Fibroblast of villous mesenchyme (primary cell): ENCODE measurements around the gene TBC1D4. TPM values are rescaled to one million over a fixed set of nuclear protein-coding genes. Genes with fewer than 3 reads are reported as not detected.

Source experiments
- DNase-seq: peaks from one replicate; pipeline ENCODE4 v3.0.0-alpha.2; 2010; ENCODE audit warnings: low read depth
- H3K4me3 ChIP-seq: 2 replicates; pipeline ENCODE4 v1.5.1; 2011; ENCODE audit warnings: low read depth, mild to moderate bottlenecking, low read length
- CTCF ChIP-seq: IDR thresholded peaks from 2 replicates; pipeline ENCODE4 v1.5.1; 2012; ENCODE audit warnings: low read depth, mild to moderate bottlenecking, low read length; ENCODE audit not compliant: insufficient read depth
- total RNA-seq: library from RNA; depleted of rRNA; stranded (reverse); fragments of >200 nt; gene quantifications from 2 replicates; pipeline ENCODE4 v1.2.3, GENCODE V29; 2012

The TBC1D4 gene
- total RNA-seq, 1 donor: 34.5 TPM

DNA sequence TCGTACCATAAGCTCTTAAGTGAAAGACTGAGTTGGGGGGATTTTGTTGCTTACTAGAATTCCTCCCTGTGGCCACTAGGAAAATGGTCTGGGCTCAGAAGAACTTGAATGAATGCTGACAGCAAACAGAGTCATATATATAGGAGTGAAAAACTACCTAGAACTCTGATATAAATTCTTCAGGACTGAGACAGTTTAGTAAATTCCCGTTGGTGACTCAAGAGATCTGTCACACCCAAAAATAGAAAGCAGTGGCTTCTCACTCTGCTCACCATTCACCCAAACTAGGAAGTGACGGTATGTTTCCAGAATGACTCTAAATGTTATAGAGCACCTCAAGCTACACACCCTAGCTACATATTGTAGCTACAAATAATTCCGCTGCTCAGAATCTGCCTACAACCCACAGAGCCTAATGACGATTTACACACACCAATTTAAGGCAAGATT is 116.2 kb downstream of the TBC1D4 start:
- no peak for TF ChIP-seq CTCF
- H3K4me3 ChIP-seq: no peak overlapping the region
- no peak for DNase-seq

DNA sequence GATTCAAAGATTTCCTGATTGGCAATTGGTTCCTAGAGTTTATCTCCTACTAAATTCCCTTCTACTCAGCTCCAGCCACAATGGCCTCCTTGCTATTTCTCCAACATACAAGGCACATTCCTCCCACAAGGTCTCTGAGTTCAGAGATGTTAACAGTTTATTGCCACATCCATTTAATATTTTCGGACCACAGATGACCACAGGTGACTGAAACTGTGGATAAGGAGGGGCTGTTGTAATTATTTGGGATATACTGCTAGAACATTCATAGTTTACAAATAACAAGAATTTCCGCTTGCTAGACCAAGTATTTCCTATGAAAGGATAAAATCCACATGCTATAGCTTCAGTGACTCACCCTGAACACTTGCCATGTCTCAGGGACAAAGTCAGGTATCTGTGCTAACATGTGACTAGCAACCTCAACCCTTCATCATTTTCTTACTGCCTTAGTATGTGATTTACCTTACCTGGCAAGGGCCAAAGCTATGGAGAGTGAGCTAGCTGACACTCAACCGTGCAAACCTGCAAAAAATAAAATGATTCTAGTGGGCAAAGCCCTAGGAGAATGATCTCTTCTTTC is 117.7 kb downstream of the TBC1D4 start:
- H3K4me3 ChIP-seq: no peak overlapping the region
- TF ChIP-seq CTCF: no peak
- no peak for DNase-seq

GRCh38 chr13:75363371-75363770 is 118.6 kb downstream of the TBC1D4 start:
- DNase-seq: no peak
- TF ChIP-seq CTCF: no peak
- H3K4me3 ChIP-seq: no peak overlapping the region

DNA sequence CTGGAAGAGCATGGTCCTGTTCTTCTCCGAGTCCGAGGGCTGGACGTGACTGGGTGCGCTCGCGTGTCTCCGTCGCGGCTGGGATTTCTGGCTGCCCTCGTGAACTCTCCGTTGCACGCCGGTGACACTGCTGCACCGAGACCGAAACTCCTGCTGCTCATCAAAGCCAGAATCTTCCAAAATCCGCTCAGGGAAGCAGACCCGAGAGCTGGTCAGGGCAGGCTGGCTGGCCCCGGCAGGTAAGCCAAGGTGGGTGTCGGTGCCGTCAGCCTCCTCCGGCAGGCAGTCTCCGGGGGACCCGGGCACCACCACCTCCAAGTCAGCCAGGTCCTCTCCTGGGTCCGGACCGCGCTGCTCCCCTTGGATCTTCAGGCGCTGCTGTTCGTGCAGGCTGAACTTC is 119.9 kb downstream of the TBC1D4 start:
- no peak for TF ChIP-seq CTCF
- H3K4me3 ChIP-seq: no peak overlapping the region
- no peak for DNase-seq

- H3K4me3 ChIP-seq: no peak overlapping the region
- TF ChIP-seq CTCF: no peak
- DNase-seq: no peak
Measured at GRCh38 chr13:75360170-75360569, 121.8 kb downstream of the TBC1D4 start.

- H3K4me3 ChIP-seq: no peak overlapping the region
- no peak for TF ChIP-seq CTCF
- peak; percentile 68 for DNase-seq
Measured at GRCh38 chr13:75359266-75359665, 122.7 kb downstream of the TBC1D4 start.
